OCI-LY3 (cell line): ENCODE results near the gene MTA1.

Experiments
- H2AFZ ChIP-seq: fragments of 200-600, 300-600 bp; shearing (Covaris generic); 2 replicates; pipeline ENCODE4 v1.6.0; 2014; ENCODE audit warnings: antibody characterized with exemption, low read depth, low read length
- H3K27ac ChIP-seq: fragments of 200-600, 300-600 bp; sonication (generic); 2 replicates; pipeline ENCODE4 v1.5.1; 2014; ENCODE audit warnings: mild to moderate bottlenecking, low read length, moderate library complexity, mixed read lengths
- H3K27me3 ChIP-seq: fragments of 200-600, 300-600 bp; sonication (generic); 2 replicates; pipeline ENCODE4 v1.6.1; 2014; ENCODE audit warnings: low read depth, low read length, mixed read lengths
- H3K36me3 ChIP-seq: fragments of 200-600, 300-600 bp; sonication (generic); replicated peaks from 2 replicates; pipeline ENCODE3; 2014; ENCODE audit warnings: low read depth, low read length, mixed read lengths
- H3K4me1 ChIP-seq: fragments of 300-600, 200-600 bp; sonication (generic); 2 replicates; pipeline ENCODE4 v1.6.1; 2014; ENCODE audit warnings: low read length, mixed read lengths
- H3K4me2 ChIP-seq: fragments of 200-600, 300-600 bp; sonication (generic); 2 replicates; pipeline ENCODE4 v1.6.1; 2014; ENCODE audit warnings: low read length, mixed read lengths
- H3K4me3 ChIP-seq: fragments of 300-600, 200-600 bp; sonication (generic); 2 replicates; pipeline ENCODE4 v1.5.1; 2014; ENCODE audit warnings: antibody characterized with exemption, mild to moderate bottlenecking, low read length, moderate library complexity
- H3K79me2 ChIP-seq: fragments of 300-600, 200-600 bp; shearing (Covaris generic); 2 replicates; pipeline ENCODE4 v1.6.1; 2014; ENCODE audit warnings: mild to moderate bottlenecking, low read length, mixed read lengths
- H3K9ac ChIP-seq: fragments of 300-600, 200-600 bp; shearing (Covaris generic); 2 replicates; pipeline ENCODE4 v1.6.0; 2014; ENCODE audit warnings: mild to moderate bottlenecking, low read length, moderate library complexity
- H3K9me3 ChIP-seq: fragments of 200-600, 300-600 bp; shearing (Covaris generic); 2 replicates; pipeline ENCODE4 v1.6.1; 2014; ENCODE audit warnings: low read length, mixed read lengths; ENCODE audit not compliant: insufficient read depth
- H4K20me1 ChIP-seq: fragments of 200-600, 300-600 bp; sonication (generic); 2 replicates; pipeline ENCODE4 v1.6.1; 2016; ENCODE audit warnings: low read length, mixed read lengths; ENCODE audit not compliant: insufficient read depth
- CTCF ChIP-seq: fragments of 200-600, 300-600 bp; sonication (generic); IDR thresholded peaks from 2 replicates; pipeline ENCODE4 v1.5.1; 2014; ENCODE audit warnings: antibody characterized with exemption, low read length, low read depth
- EZH2phosphoT487 ChIP-seq: fragments of 200-600 bp; shearing (Covaris generic); IDR thresholded peaks from 2 replicates; pipeline ENCODE4 v1.6.1; 2018; ENCODE audit warnings: antibody characterized with exemption, mixed run types, low read depth

The MTA1 gene

GRCh38 chr14:105425823-105426247 lies 6.2 kb downstream of the MTA1 start:
- Histone ChIP-seq H3K36me3 (peaks cover 60% of the 10 kb centered on the region), H3K9me3 (no peaks in the 10 kb centered on the region), H3K27me3 (no peaks in the 10 kb centered on the region)

GRCh38 chr14:105426416-105427130 lies 6.9 kb downstream of the MTA1 start:
- H3K9ac ChIP-seq = no peak overlapping the region
- H2AFZ ChIP-seq = no peak overlapping the region
- no peaks in the 10 kb centered on the region for H3K9me3 ChIP-seq
- H3K36me3 ChIP-seq = peaks cover 66% of the 10 kb centered on the region
- H3K4me2 ChIP-seq = no peak overlapping the region
- no peak overlapping the region for H3K4me3 ChIP-seq
- H3K27ac ChIP-seq = no peak overlapping the region
- TF ChIP-seq EZH2phosphoT487 = no peak
- TF ChIP-seq CTCF = no peak
- peaks cover 95% of the 10 kb centered on the region for H3K79me2 ChIP-seq
- H4K20me1 ChIP-seq = peaks cover 71% of the 10 kb centered on the region
- no peaks in the 10 kb centered on the region for H3K27me3 ChIP-seq
- peaks cover 4% of the 10 kb centered on the region for H3K4me1 ChIP-seq

More at GRCh38 chr14:105425823-105426247, 6.2 kb downstream of the MTA1 start:
- no peak for TF ChIP-seq EZH2phosphoT487
- TF ChIP-seq CTCF = no peak
- no peak overlapping the region for H3K4me2 ChIP-seq
- no peak overlapping the region for H3K4me3 ChIP-seq
- peaks cover 95% of the 10 kb centered on the region for H3K79me2 ChIP-seq
- H3K9ac ChIP-seq = no peak overlapping the region
- no peak overlapping the region for H2AFZ ChIP-seq
- no peak overlapping the region for H3K27ac ChIP-seq
- peaks cover 70% of the 10 kb centered on the region for H4K20me1 ChIP-seq
- peaks cover 11% of the 10 kb centered on the region for H3K4me1 ChIP-seq

- Histone ChIP-seq H2AFZ (no peak overlapping the region), H3K36me3 (peaks cover 62% of the 10 kb centered on the region), H3K9ac (no peak overlapping the region)
Measured at GRCh38 chr14:105427412-105427811, 7.8 kb downstream of the MTA1 start.

More at GRCh38 chr14:105427412-105427811, 7.8 kb downstream of the MTA1 start:
- Histone ChIP-seq H3K27ac (no peak overlapping the region), H3K4me3 (no peak overlapping the region), H4K20me1 (peaks cover 64% of the 10 kb centered on the region), H3K4me1 (no peaks in the 10 kb centered on the region), H3K4me2 (no peak overlapping the region), H3K79me2 (peaks cover 93% of the 10 kb centered on the region), H3K9me3 (no peaks in the 10 kb centered on the region), H3K27me3 (no peaks in the 10 kb centered on the region)
- TF ChIP-seq EZH2phosphoT487 = no peak
- no peak for TF ChIP-seq CTCF
